H9 (cell line): ENCODE measurements around the gene TMEM250. TPM values are rescaled to one million over a fixed set of nuclear protein-coding genes. Genes with fewer than 3 reads are reported as not detected.
A peak's percentile ranks its signal among the peaks of the same experiment; 100 is the strongest.

ENCODE experiments used
- DNase-seq: peaks from one replicate; pipeline ENCODE4 v3.0.0-alpha.2; 2017
- H2AFZ ChIP-seq: one replicate; pipeline ENCODE4 v1.6.1; 2013; ENCODE audit warnings: mild to moderate bottlenecking, low read length, control low read depth, moderate library complexity
- H2AK5ac ChIP-seq: 2 replicates; pipeline ENCODE4 v1.6.1; 2013; ENCODE audit warnings: low read length, control low read depth, mixed read lengths; ENCODE audit not compliant: insufficient read length
- H2BK120ac ChIP-seq: one replicate; pipeline ENCODE4 v1.6.1; 2013; ENCODE audit warnings: low read depth, mild to moderate bottlenecking, low read length, control low read depth, inconsistent platforms; ENCODE audit not compliant: poor library complexity, severe bottlenecking
- H2BK12ac ChIP-seq: 2 replicates; pipeline ENCODE4 v1.6.1; 2013; ENCODE audit warnings: low read length, control low read depth, mixed read lengths, low read depth; ENCODE audit not compliant: insufficient read length
- H2BK15ac ChIP-seq: 2 replicates; pipeline ENCODE4 v1.6.1; 2013; ENCODE audit warnings: low read depth, low read length, control low read depth
- H2BK20ac ChIP-seq: one replicate; pipeline ENCODE4 v1.6.1; 2013; ENCODE audit warnings: low read depth, mild to moderate bottlenecking, low read length, control low read depth, inconsistent platforms; ENCODE audit not compliant: poor library complexity, severe bottlenecking
- H2BK5ac ChIP-seq: 2 replicates; pipeline ENCODE4 v1.6.1; 2013; ENCODE audit warnings: low read length, control low read depth, mixed read lengths; ENCODE audit not compliant: insufficient read length
- H3K14ac ChIP-seq: 2 replicates; pipeline ENCODE4 v1.6.1; 2013; ENCODE audit warnings: low read length, control low read depth; ENCODE audit not compliant: insufficient read depth
- H3K18ac ChIP-seq: 2 replicates; pipeline ENCODE4 v1.6.1; 2013; ENCODE audit warnings: low read depth, mild to moderate bottlenecking, mixed read lengths, low read length, control low read depth; ENCODE audit not compliant: insufficient read length
- H3K23ac ChIP-seq: 2 replicates; pipeline ENCODE4 v1.6.1; 2013; ENCODE audit warnings: low read length, control low read depth, mixed read lengths, low read depth; ENCODE audit not compliant: insufficient read length
- H3K23me2 ChIP-seq: 2 replicates; pipeline ENCODE4 v1.6.1; 2013; ENCODE audit warnings: low read depth, mild to moderate bottlenecking, mixed read lengths, low read length, control low read depth; ENCODE audit not compliant: insufficient read length, poor library complexity, severe bottlenecking
- H3K27ac ChIP-seq: 2 replicates; pipeline ENCODE4 v1.5.1; 2013; ENCODE audit warnings: low read length, control low read depth, mixed read lengths, low read depth; ENCODE audit not compliant: insufficient read length
- H3K27me3 ChIP-seq: 2 replicates; pipeline ENCODE4 v1.6.1; 2013; ENCODE audit warnings: low read length, control low read depth, inconsistent platforms; ENCODE audit not compliant: insufficient read depth
- H3K4ac ChIP-seq: 2 replicates; pipeline ENCODE4 v1.6.1; 2013; ENCODE audit warnings: low read depth, mild to moderate bottlenecking, control low read depth, inconsistent platforms, low read length, moderate library complexity
- H3K4me1 ChIP-seq: 2 replicates; pipeline ENCODE4 v1.6.1; 2013; ENCODE audit warnings: low read length, control low read depth, inconsistent platforms; ENCODE audit not compliant: insufficient read depth
- H3K4me2 ChIP-seq: 2 replicates; pipeline ENCODE4 v1.6.1; 2013; ENCODE audit warnings: low read length, control low read depth, mixed read lengths; ENCODE audit not compliant: insufficient read length, insufficient read depth
- H3K56ac ChIP-seq: 2 replicates; pipeline ENCODE4 v1.6.1; 2013; ENCODE audit warnings: low read depth, mild to moderate bottlenecking, mixed read lengths, low read length, control low read depth; ENCODE audit not compliant: insufficient read length
- H3K79me1 ChIP-seq: 2 replicates; pipeline ENCODE4 v1.6.1; 2013; ENCODE audit warnings: low read depth, mild to moderate bottlenecking, moderate library complexity, low read length, control low read depth, inconsistent platforms; ENCODE audit not compliant: insufficient read depth, poor library complexity, severe bottlenecking
- H3K79me2 ChIP-seq: 2 replicates; pipeline ENCODE4 v1.6.1; 2013; ENCODE audit warnings: low read length, control low read depth, inconsistent platforms; ENCODE audit not compliant: insufficient read depth
- H3K9ac ChIP-seq: 2 replicates; pipeline ENCODE4 v1.6.1; 2013; ENCODE audit warnings: low read length, control low read depth, mixed read lengths; ENCODE audit not compliant: insufficient read length; ENCODE audit errors: extremely low read depth
- H3K9me3 ChIP-seq: one replicate; pipeline ENCODE4 v1.6.1; 2013; ENCODE audit warnings: low read depth, low read length, inconsistent platforms; ENCODE audit not compliant: control insufficient read depth
- H3T11ph ChIP-seq: one replicate; pipeline ENCODE4 v1.6.1; 2013; ENCODE audit warnings: mild to moderate bottlenecking, low read length, control low read depth, inconsistent platforms
- H4K20me1 ChIP-seq: one replicate; pipeline ENCODE4 v1.6.1; 2013; ENCODE audit not compliant: control insufficient read depth, insufficient read length, insufficient read depth
- H4K5ac ChIP-seq: 2 replicates; pipeline ENCODE4 v1.6.1; 2013; ENCODE audit warnings: low read depth, mild to moderate bottlenecking, mixed read lengths, low read length, control low read depth; ENCODE audit not compliant: insufficient read length
- H4K8ac ChIP-seq: replicated peaks from 2 replicates; pipeline ENCODE4 v1.6.1; 2013; ENCODE audit warnings: low read length, control low read depth, mixed read lengths, low read depth; ENCODE audit not compliant: insufficient read length
- H4K91ac ChIP-seq: 2 replicates; pipeline ENCODE4 v1.6.1; 2013; ENCODE audit warnings: low read depth, mild to moderate bottlenecking, moderate library complexity, mixed read lengths, low read length, control low read depth; ENCODE audit not compliant: insufficient read length
- H3K27ac Mint-ChIP-seq, 3 experiments: 2 replicates in 2 of 3; 3 replicates in 1 of 3; pipeline ENCODE4 v1.8.0; 2020 to 2021; ENCODE audit warnings: mixed read lengths in 3 of 3, mild to moderate bottlenecking in 1 of 3, moderate library complexity in 1 of 3
- H3K27me3 Mint-ChIP-seq: 2 replicates; pipeline ENCODE4 v1.8.0; 2021; ENCODE audit warnings: low read depth, mild to moderate bottlenecking, moderate library complexity, mixed read lengths
- H3K36me3 Mint-ChIP-seq, 3 experiments: 2 replicates in 2 of 3; 3 replicates in 1 of 3; pipeline ENCODE4 v1.8.0; 2020 to 2021; ENCODE audit warnings: low read depth in 3 of 3, mixed read lengths in 3 of 3; ENCODE audit not compliant: insufficient read depth in 1 of 3
- H3K4me1 Mint-ChIP-seq, 2 experiments: 2 replicates each; pipeline ENCODE4 v1.8.0; 2020; ENCODE audit warnings: mixed read lengths in 2 of 2
- H3K4me3 Mint-ChIP-seq, 2 experiments: 2 replicates in 1 of 2; 3 replicates in 1 of 2; pipeline ENCODE4 v1.8.0; 2020 to 2021; ENCODE audit warnings: mild to moderate bottlenecking in 2 of 2, mixed read lengths in 2 of 2, moderate library complexity in 1 of 2
- H3K9me3 Mint-ChIP-seq, 2 experiments: 2 replicates in 1 of 2; 3 replicates in 1 of 2; pipeline ENCODE4 v1.8.0; 2020; ENCODE audit warnings: mild to moderate bottlenecking in 2 of 2, mixed read lengths in 2 of 2, moderate library complexity in 1 of 2
- WGBS: extraction: QIAGEN DNeasy Blood & Tissue Kit; methylation state at CpG from one replicate; pipeline ENCODE4 v1.1.7; 2013; ENCODE audit warnings: missing lambda C conversion rate, low lambda C conversion rate, mixed read lengths; ENCODE audit not compliant: insufficient read length; ENCODE audit errors: extremely low coverage; 5-methylcytosine and 5-hydroxymethylcytosine counted together
- total RNA-seq: library from RNA; stranded (reverse); gene quantifications from 2 replicates; pipeline ENCODE4 v1.2.1, GENCODE V29; 2021
- TF ChIP-seq, protein P1 (sequence below): fragments of 200-600 bp; sonication (generic); conservative IDR thresholded peaks from 3 replicates; pipeline ENCODE4 v1.8.0; 2021; ENCODE audit warnings: antibody characterized with exemption, mild to moderate bottlenecking

TMEM250 gene
- total RNA-seq, 1 experiment from 2014 or later, result 48.1 TPM

DNA sequence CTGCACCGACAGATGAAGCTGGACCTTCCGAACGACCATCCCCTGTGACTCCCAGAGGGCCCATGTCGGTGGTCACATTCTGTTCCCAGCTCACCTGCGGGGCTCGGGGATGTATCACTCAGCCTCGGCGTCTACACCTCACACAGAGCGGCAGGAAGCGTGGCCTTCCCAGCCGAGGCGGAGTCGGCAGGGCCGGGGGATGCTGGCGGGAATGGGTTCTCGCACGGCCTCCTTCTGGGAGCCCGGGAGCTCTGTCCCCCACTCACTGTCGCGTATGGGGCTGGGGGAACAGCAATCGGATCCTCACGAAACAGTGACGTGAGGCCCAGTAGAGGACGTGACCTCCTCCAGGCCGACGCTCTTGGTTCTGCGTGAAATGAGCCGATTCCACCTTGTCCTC is 44.0 kb downstream of the TMEM250 start:
- no peak overlapping the region for H3K4me2 ChIP-seq
- no peak overlapping the region for H4K8ac ChIP-seq
- H4K91ac ChIP-seq, result no peak overlapping the region
- Mint-ChIP-seq H3K9me3 (no peaks in the 10 kb centered on the region), H3K36me3 (peaks cover 0 to 3% (median 0%) of the 10 kb centered on the region in 3 experiments; a peak in 1 of 7 replicates), H3K27ac (peak overlapping the region in 1 of 3 experiments; percentile 49; a peak in 2 of 7 replicates), H3K4me3 (no peak overlapping the region), H3K4me1 (peaks cover 10 to 11% of the 10 kb centered on the region in 2 experiments), H3K27me3 (no peaks in the 10 kb centered on the region)
- no CpG with 5 or more reads among the region's 28 CpGs for WGBS
- no peak overlapping the region for H3K23ac ChIP-seq
- no peak for DNase-seq
- H3K27me3 ChIP-seq, result no peaks in the 10 kb centered on the region
- no peaks in the 10 kb centered on the region for H3K79me2 ChIP-seq
- no peak overlapping the region for H3T11ph ChIP-seq
- H2BK12ac ChIP-seq, result no peak overlapping the region
- no peak overlapping the region for H4K5ac ChIP-seq
- H2AFZ ChIP-seq, result no peak overlapping the region
- no peak overlapping the region for H2BK20ac ChIP-seq
- no peak overlapping the region for H3K56ac ChIP-seq
- no peaks in the 10 kb centered on the region for H4K20me1 ChIP-seq
- no peak overlapping the region for H3K4ac ChIP-seq
- H3K9me3 ChIP-seq, result no peaks in the 10 kb centered on the region
- no peaks in the 10 kb centered on the region for H3K79me1 ChIP-seq
- no peak overlapping the region for H2BK5ac ChIP-seq
- no peak overlapping the region for H2BK120ac ChIP-seq
- no peak overlapping the region for H3K14ac ChIP-seq
- no peak overlapping the region for H3K9ac ChIP-seq
- no peaks in the 10 kb centered on the region for H3K4me1 ChIP-seq
- TF ChIP-seq, protein P1, sequence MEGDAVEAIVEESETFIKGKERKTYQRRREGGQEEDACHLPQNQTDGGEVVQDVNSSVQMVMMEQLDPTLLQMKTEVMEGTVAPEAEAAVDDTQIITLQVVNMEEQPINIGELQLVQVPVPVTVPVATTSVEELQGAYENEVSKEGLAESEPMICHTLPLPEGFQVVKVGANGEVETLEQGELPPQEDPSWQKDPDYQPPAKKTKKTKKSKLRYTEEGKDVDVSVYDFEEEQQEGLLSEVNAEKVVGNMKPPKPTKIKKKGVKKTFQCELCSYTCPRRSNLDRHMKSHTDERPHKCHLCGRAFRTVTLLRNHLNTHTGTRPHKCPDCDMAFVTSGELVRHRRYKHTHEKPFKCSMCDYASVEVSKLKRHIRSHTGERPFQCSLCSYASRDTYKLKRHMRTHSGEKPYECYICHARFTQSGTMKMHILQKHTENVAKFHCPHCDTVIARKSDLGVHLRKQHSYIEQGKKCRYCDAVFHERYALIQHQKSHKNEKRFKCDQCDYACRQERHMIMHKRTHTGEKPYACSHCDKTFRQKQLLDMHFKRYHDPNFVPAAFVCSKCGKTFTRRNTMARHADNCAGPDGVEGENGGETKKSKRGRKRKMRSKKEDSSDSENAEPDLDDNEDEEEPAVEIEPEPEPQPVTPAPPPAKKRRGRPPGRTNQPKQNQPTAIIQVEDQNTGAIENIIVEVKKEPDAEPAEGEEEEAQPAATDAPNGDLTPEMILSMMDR, result no peak
- H3K23me2 ChIP-seq, result no peaks in the 10 kb centered on the region
- H3K27ac ChIP-seq, result no peak overlapping the region
- no peak overlapping the region for H2BK15ac ChIP-seq
- no peak overlapping the region for H3K18ac ChIP-seq
- H2AK5ac ChIP-seq, result no peak overlapping the region

Other genes with a start within 250 kb of the TMEM250 start
- 43.6 and 52.7 TPM in 2 replicates for gene CAMSAP1, start 211.3 kb downstream of the TMEM250 start, total RNA-seq
- 46.3 and 47.5 TPM in 2 replicates for gene UBAC1, start 157.5 kb downstream of the TMEM250 start, total RNA-seq
- 11.5 TPM in 2 replicates for gene NACC2, start 23.6 kb downstream of the TMEM250 start, total RNA-seq
- not detected in 2 replicates for gene LHX3, start 86.3 kb upstream of the TMEM250 start, total RNA-seq
- 25.0 and 25.8 TPM in 2 replicates for gene QSOX2, start 126.9 kb upstream of the TMEM250 start, total RNA-seq
- gene CCDC187, start 185.2 kb upstream of the TMEM250 start, total RNA-seq, result 0.07 and 0.09 TPM in 2 replicates
- gene GPSM1, start 208.7 kb upstream of the TMEM250 start, total RNA-seq, result 22.1 and 24.7 TPM in 2 replicates
- 22.3 and 24.8 TPM in 2 replicates for gene DNLZ, start 244.9 kb upstream of the TMEM250 start, total RNA-seq